ENCODE measurements around the gene LIM2.

GRCh38 chr19:51386882-51387520 is 773 bp downstream of the LIM2 start:
- TF ChIP-seq POLR2A (IDR thresholded peaks at IDR 0.05), result no peak
- TF ChIP-seq CTCF (IDR thresholded peaks at IDR 0.05 in 8 of 11, conservative IDR thresholded peaks at IDR 0.05 in 3 of 11), result no peak
